ENCODE measurements around the gene SLIT3. TPM values are rescaled to one million over a fixed set of nuclear protein-coding genes. Genes with fewer than 3 reads are reported as not detected.

The SLIT3 gene
- total and polyA plus RNA-seq, 4 donors, result 4.6 to 48.5 (median 19.8) TPM

- Histone ChIP-seq H3K4me3 (no peak overlapping the region), H3K27me3 (ENCODE audit: control insufficient read depth in 3 of 3, insufficient read depth in 3 of 3, low read length in 2 of 3) (no peaks in the 10 kb centered on the region), H3K9ac (ENCODE audit: insufficient read depth in 1 of 2, low read length in 2 of 2) (no peak overlapping the region), H3K4me1 (ENCODE audit: control insufficient read depth in 5 of 5, insufficient read depth in 5 of 5, low read length in 5 of 5) (no peaks in the 10 kb centered on the region), H3K9me3 (ENCODE audit: control insufficient read depth in 4 of 4, insufficient read depth in 3 of 4, low read length in 3 of 4) (no peaks in the 10 kb centered on the region), H3K36me3 (ENCODE audit: control insufficient read depth in 4 of 4, insufficient read depth in 4 of 4, low read length in 4 of 4) (peaks cover 0 to 8% (median 0%) of the 10 kb centered on the region in 4 donors), H3K27ac (ENCODE audit: low read depth in 1 of 2, low read length in 1 of 2) (no peak overlapping the region)
- DNase-seq, result no peak
- 70 to 84% methylated on average over 2 of the region's 2 CpGs for WGBS, 2 donors
- TF ChIP-seq, protein P1, sequence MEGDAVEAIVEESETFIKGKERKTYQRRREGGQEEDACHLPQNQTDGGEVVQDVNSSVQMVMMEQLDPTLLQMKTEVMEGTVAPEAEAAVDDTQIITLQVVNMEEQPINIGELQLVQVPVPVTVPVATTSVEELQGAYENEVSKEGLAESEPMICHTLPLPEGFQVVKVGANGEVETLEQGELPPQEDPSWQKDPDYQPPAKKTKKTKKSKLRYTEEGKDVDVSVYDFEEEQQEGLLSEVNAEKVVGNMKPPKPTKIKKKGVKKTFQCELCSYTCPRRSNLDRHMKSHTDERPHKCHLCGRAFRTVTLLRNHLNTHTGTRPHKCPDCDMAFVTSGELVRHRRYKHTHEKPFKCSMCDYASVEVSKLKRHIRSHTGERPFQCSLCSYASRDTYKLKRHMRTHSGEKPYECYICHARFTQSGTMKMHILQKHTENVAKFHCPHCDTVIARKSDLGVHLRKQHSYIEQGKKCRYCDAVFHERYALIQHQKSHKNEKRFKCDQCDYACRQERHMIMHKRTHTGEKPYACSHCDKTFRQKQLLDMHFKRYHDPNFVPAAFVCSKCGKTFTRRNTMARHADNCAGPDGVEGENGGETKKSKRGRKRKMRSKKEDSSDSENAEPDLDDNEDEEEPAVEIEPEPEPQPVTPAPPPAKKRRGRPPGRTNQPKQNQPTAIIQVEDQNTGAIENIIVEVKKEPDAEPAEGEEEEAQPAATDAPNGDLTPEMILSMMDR (IDR thresholded peaks at IDR 0.05; ENCODE audit: control extremely low read depth, extremely low read depth), result no peak
- no peak for ATAC-seq (ENCODE audit: insufficient read depth, low FRiP score)
These were observed 129.4 kb downstream of the SLIT3 start for GRCh38 chr5:169171515-169171914.

- no peak for DNase-seq
- no peak overlapping the region for H3K4me3 ChIP-seq
- no peaks in the 10 kb centered on the region for H3K9me3 ChIP-seq (ENCODE audit: control insufficient read depth in 4 of 4, insufficient read depth in 3 of 4, low read length in 3 of 4)
- H3K36me3 ChIP-seq (ENCODE audit: control insufficient read depth in 4 of 4, insufficient read depth in 4 of 4, low read length in 4 of 4), result no peaks in the 10 kb centered on the region
- H3K27me3 ChIP-seq (ENCODE audit: control insufficient read depth in 3 of 3, insufficient read depth in 3 of 3, low read length in 2 of 3), result no peaks in the 10 kb centered on the region
- H3K27ac ChIP-seq (ENCODE audit: low read depth in 1 of 2, low read length in 1 of 2), result no peak overlapping the region
- ATAC-seq (ENCODE audit: insufficient read depth, low FRiP score), result no peak
- H3K9ac ChIP-seq (ENCODE audit: insufficient read depth in 1 of 2, low read length in 2 of 2), result no peak overlapping the region
- TF ChIP-seq, protein P1 (IDR thresholded peaks at IDR 0.05; ENCODE audit: control extremely low read depth, extremely low read depth), result no peak
- WGBS, 2 donors, result 82 to 83% methylated on average over 4 of the region's 4 CpGs
- no peaks in the 10 kb centered on the region for H3K4me1 ChIP-seq (ENCODE audit: control insufficient read depth in 5 of 5, insufficient read depth in 5 of 5, low read length in 5 of 5)
These were observed 131.2 kb downstream of the SLIT3 start for GRCh38 chr5:169169783-169170182.

- no peaks in the 10 kb centered on the region for H3K9me3 ChIP-seq (ENCODE audit: control insufficient read depth in 4 of 4, insufficient read depth in 3 of 4, low read length in 3 of 4)
- WGBS, 2 donors, result 77 to 83% methylated on average over 3 of the region's 3 CpGs
- ATAC-seq (ENCODE audit: insufficient read depth, low FRiP score) (no peak), DNase-seq (no peak)
- no peak overlapping the region for H3K27ac ChIP-seq (ENCODE audit: low read depth in 1 of 2, low read length in 1 of 2)
- H3K4me1 ChIP-seq (ENCODE audit: control insufficient read depth in 5 of 5, insufficient read depth in 5 of 5, low read length in 5 of 5), result peaks cover 0 to 2% (median 0%) of the 10 kb centered on the region in 5 donors
- H3K27me3 ChIP-seq (ENCODE audit: control insufficient read depth in 3 of 3, insufficient read depth in 3 of 3, low read length in 2 of 3), result no peaks in the 10 kb centered on the region
- no peak overlapping the region for H3K4me3 ChIP-seq
- no peak overlapping the region for H3K9ac ChIP-seq (ENCODE audit: insufficient read depth in 1 of 2, low read length in 2 of 2)
- no peaks in the 10 kb centered on the region for H3K36me3 ChIP-seq (ENCODE audit: control insufficient read depth in 4 of 4, insufficient read depth in 4 of 4, low read length in 4 of 4)
- TF ChIP-seq, protein P1 (IDR thresholded peaks at IDR 0.05; ENCODE audit: control extremely low read depth, extremely low read depth), result no peak
These were observed 132.7 kb downstream of the SLIT3 start for GRCh38 chr5:169168280-169168679.

DNA sequence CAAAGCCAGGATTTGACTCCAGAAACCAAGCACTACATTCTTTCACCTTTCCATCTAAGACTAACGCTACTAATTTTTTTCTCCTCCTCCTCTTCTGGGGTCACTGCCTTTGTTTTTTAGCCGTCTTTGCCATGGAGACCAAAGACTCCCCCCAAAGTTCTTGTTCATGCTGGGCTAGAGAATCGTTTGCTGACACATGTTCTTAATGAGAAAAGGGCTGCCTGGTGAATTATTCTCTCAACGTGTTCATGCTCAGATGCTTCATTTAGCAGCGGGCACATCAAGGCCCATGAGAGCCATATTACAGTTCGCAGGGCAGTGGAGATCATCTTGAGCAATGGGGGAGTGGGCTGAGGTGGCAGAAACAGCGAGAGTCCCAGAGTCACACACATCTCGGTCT, 134.9 kb downstream of the SLIT3 start:
- WGBS, 2 donors, result 84 to 92% methylated on average over 8 of the region's 8 CpGs

More for the DNA sequence above, 134.9 kb downstream of the SLIT3 start:
- Histone ChIP-seq H3K27me3 (ENCODE audit: control insufficient read depth in 3 of 3, insufficient read depth in 3 of 3, low read length in 2 of 3) (no peaks in the 10 kb centered on the region), H3K36me3 (ENCODE audit: control insufficient read depth in 4 of 4, insufficient read depth in 4 of 4, low read length in 4 of 4) (no peaks in the 10 kb centered on the region), H3K9me3 (ENCODE audit: control insufficient read depth in 4 of 4, insufficient read depth in 3 of 4, low read length in 3 of 4) (no peaks in the 10 kb centered on the region), H3K9ac (ENCODE audit: insufficient read depth in 1 of 2, low read length in 2 of 2) (no peak overlapping the region), H3K4me3 (no peak overlapping the region), H3K27ac (ENCODE audit: low read depth in 1 of 2, low read length in 1 of 2) (no peak overlapping the region), H3K4me1 (ENCODE audit: control insufficient read depth in 5 of 5, insufficient read depth in 5 of 5, low read length in 5 of 5) (peaks cover 0 to 12% (median 8%) of the 10 kb centered on the region in 5 donors)
- TF ChIP-seq, protein P1 (IDR thresholded peaks at IDR 0.05; ENCODE audit: control extremely low read depth, extremely low read depth), result no peak
- no peak for ATAC-seq (ENCODE audit: insufficient read depth, low FRiP score)
- no peak for DNase-seq
